ENCODE measurements around the gene RRM2.

RRM2 gene

GRCh38 chr2:10169581-10169980 lies 47.0 kb downstream of the RRM2 start:
- in situ Hi-C loops (cut with MboI; ENCODE audit: low sequenced_read_pairs): no loop called here

GRCh38 chr2:10170256-10170655 lies 47.7 kb downstream of the RRM2 start:
- in situ Hi-C loops (cut with MboI; ENCODE audit: low sequenced_read_pairs): no loop called here

- in situ Hi-C loops (cut with MboI; ENCODE audit: low sequenced_read_pairs): no loop called here
Measured at GRCh38 chr2:10171006-10171800, 48.7 kb downstream of the RRM2 start.

- in situ Hi-C loops (cut with MboI; ENCODE audit: low sequenced_read_pairs): no loop called here
Measured at GRCh38 chr2:10172033-10172871, 49.7 kb downstream of the RRM2 start.

GRCh38 chr2:10173258-10174005 lies 50.9 kb downstream of the RRM2 start:
- in situ Hi-C loops (cut with MboI; ENCODE audit: low sequenced_read_pairs): no loop called here

- in situ Hi-C loops (cut with MboI; ENCODE audit: low sequenced_read_pairs): no loop called here
Measured at GRCh38 chr2:10174173-10174572, 51.6 kb downstream of the RRM2 start.

GRCh38 chr2:10175441-10175840 lies 52.9 kb downstream of the RRM2 start:
- in situ Hi-C loops (cut with MboI; ENCODE audit: low sequenced_read_pairs): no loop called here

GRCh38 chr2:10178751-10179150 lies 56.2 kb downstream of the RRM2 start:
- in situ Hi-C loops (cut with MboI; ENCODE audit: low sequenced_read_pairs): no loop called here

GRCh38 chr2:10179422-10179821 lies 56.9 kb downstream of the RRM2 start:
- in situ Hi-C loops (cut with MboI; ENCODE audit: low sequenced_read_pairs): no loop called here

- in situ Hi-C loops (cut with MboI; ENCODE audit: low sequenced_read_pairs): no loop called here
Measured at GRCh38 chr2:10180229-10180628, 57.7 kb downstream of the RRM2 start.

All from hTERT RPE-1 (cell line).